Effector memory CD8-positive, alpha-beta T cell (primary cell): ENCODE measurements around the gene SAA4.
"Not testable (repeated sequence)": the region's sequence is repeated elsewhere in the genome, so short reads cannot be mapped to it uniquely, and the experiment has no call there.

Source experiments
- ATAC-seq: fragments of 150-1000 bp; cut with Tn5 transposase; replicated peaks from 2 replicates; pipeline ENCODE4 v1.10.0; 2021; ENCODE audit warnings: mild to moderate bottlenecking, moderate library complexity
- DNase-seq, 3 experiments: peaks; one replicate each; pipeline ENCODE4 v3.0.0; 2021
- H3K27ac Mint-ChIP-seq, 2 donors: one replicate each; pipeline ENCODE4 v1.8.0; 2022; ENCODE audit warnings: mild to moderate bottlenecking in 2 of 2, mixed read lengths in 2 of 2, moderate library complexity in 2 of 2
- H3K27me3 Mint-ChIP-seq, 2 donors: one replicate each; pipeline ENCODE4 v1.8.0; 2022; ENCODE audit warnings: mixed read lengths in 2 of 2
- H3K36me3 Mint-ChIP-seq: one replicate; pipeline ENCODE4 v1.8.0; 2022; ENCODE audit warnings: mild to moderate bottlenecking, moderate library complexity, mixed read lengths; ENCODE audit not compliant: insufficient read depth
- H3K4me1 Mint-ChIP-seq, 2 donors: one replicate each; pipeline ENCODE4 v1.8.0; 2022; ENCODE audit warnings: low read depth in 2 of 2, mixed read lengths in 2 of 2
- H3K4me3 Mint-ChIP-seq, 2 donors: one replicate each; pipeline ENCODE4 v1.8.0; 2022; ENCODE audit warnings: mild to moderate bottlenecking in 2 of 2, mixed read lengths in 2 of 2, moderate library complexity in 2 of 2
- H3K9me3 Mint-ChIP-seq, 2 donors: one replicate each; pipeline ENCODE4 v1.8.0; 2022; ENCODE audit warnings: mixed read lengths in 2 of 2

Gene SAA4

GRCh38 chr11:18262681-18263350 is 26.2 kb upstream of the SAA4 start:
- DNase-seq, H3K27me3 Mint-ChIP-seq, H3K9me3 Mint-ChIP-seq, H3K27ac Mint-ChIP-seq, ATAC-seq, H3K36me3 Mint-ChIP-seq, H3K4me3 Mint-ChIP-seq: not testable (repeated sequence)
- peaks cover 3 to 12% of the 10 kb centered on the region in 2 donors for H3K4me1 Mint-ChIP-seq

DNA sequence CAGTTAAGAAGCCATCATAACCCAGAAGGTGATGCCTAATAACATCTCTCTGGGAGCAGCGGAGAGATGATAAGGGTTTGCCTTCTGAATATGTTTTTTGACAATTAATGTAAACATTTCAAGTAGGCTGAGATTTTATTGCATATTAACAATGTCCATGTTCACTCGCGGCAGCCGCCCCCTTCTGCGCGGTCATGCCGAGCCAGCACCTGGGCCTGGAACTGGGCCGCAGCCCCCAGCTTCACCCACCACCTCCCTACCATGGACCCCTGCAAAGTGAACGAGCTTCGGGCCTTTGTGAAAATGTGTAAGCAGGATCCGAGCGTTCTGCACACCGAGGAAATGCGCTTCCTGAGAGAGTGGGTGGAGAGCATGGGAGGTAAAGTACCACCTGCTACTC is 25.1 kb upstream of the SAA4 start:
- H3K36me3 Mint-ChIP-seq: no peaks in the 10 kb centered on the region

GRCh38 chr11:18259259-18259658 is 22.7 kb upstream of the SAA4 start:
- Mint-ChIP-seq H3K4me3 (no peak overlapping the region), H3K9me3 (no peaks in the 10 kb centered on the region), H3K36me3 (no peaks in the 10 kb centered on the region), H3K27ac (no peak overlapping the region), H3K4me1 (no peaks in the 10 kb centered on the region), H3K27me3 (no peaks in the 10 kb centered on the region)
- DNase-seq (no peak), ATAC-seq (no peak)

More for the DNA sequence above, 25.1 kb upstream of the SAA4 start:
- Mint-ChIP-seq H3K27ac (no peak overlapping the region), H3K4me1 (peaks cover 0 to 7% of the 10 kb centered on the region in 2 donors), H3K4me3 (no peak overlapping the region), H3K9me3 (no peaks in the 10 kb centered on the region), H3K27me3 (no peaks in the 10 kb centered on the region)
- no peak for DNase-seq
- no peak for ATAC-seq

GRCh38 chr11:18254781-18255361 is 18.3 kb upstream of the SAA4 start:
- no peaks in the 10 kb centered on the region for H3K36me3 Mint-ChIP-seq
- ATAC-seq (no peak), DNase-seq (no peak)
- no peak overlapping the region for H3K27ac Mint-ChIP-seq
- no peaks in the 10 kb centered on the region for H3K4me1 Mint-ChIP-seq
- peaks cover 0 to 9% of the 10 kb centered on the region in 2 donors for H3K27me3 Mint-ChIP-seq
- H3K4me3 Mint-ChIP-seq: no peak overlapping the region
- H3K9me3 Mint-ChIP-seq: no peaks in the 10 kb centered on the region

GRCh38 chr11:18253778-18254338 is 17.3 kb upstream of the SAA4 start:
- no peaks in the 10 kb centered on the region for H3K4me1 Mint-ChIP-seq
- H3K36me3 Mint-ChIP-seq: no peaks in the 10 kb centered on the region
- DNase-seq (no peak), ATAC-seq (no peak)
- H3K27ac Mint-ChIP-seq: no peak overlapping the region
- peaks cover 0 to 9% of the 10 kb centered on the region in 2 donors for H3K27me3 Mint-ChIP-seq
- H3K9me3 Mint-ChIP-seq: no peaks in the 10 kb centered on the region
- H3K4me3 Mint-ChIP-seq: no peak overlapping the region

- ATAC-seq (no peak), DNase-seq (no peak)
- H3K4me1 Mint-ChIP-seq: no peaks in the 10 kb centered on the region
- no peaks in the 10 kb centered on the region for H3K9me3 Mint-ChIP-seq
- no peaks in the 10 kb centered on the region for H3K36me3 Mint-ChIP-seq
- no peak overlapping the region for H3K27ac Mint-ChIP-seq
- peaks cover 0 to 9% of the 10 kb centered on the region in 2 donors for H3K27me3 Mint-ChIP-seq
- no peak overlapping the region for H3K4me3 Mint-ChIP-seq
These were observed 16.6 kb upstream of the SAA4 start for GRCh38 chr11:18253233-18253632.

DNA sequence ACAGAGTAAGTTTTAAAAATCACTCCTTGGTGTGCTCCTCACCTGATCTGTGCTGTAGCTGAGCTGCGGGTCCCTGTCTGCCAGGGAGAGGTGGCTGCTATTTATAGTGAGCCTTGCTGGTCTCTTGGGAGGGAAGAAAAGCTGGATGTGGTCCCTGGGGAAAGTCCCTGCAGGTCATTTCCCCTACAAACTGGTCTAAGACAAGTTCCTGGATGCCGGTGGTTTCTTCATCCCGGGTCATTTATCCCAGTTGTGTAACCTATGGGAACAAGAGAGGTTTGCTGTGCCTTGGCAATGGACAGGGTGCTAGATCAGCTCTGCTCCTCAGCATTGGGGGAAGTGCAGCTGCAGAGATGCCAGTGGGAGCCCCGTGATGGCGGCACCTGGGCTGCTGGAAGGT is 12.0 kb upstream of the SAA4 start, which contains the start of gene SAA2:
Gene SAA2, minus strand, starts transcription at position 108 of the 400 bp plus-strand sequence. CDS start 657 bp downstream, outside the sequence.
- Mint-ChIP-seq H3K4me1 (peaks cover 12 to 18% of the 10 kb centered on the region in 2 donors), H3K27me3 (peaks cover 0 to 3% of the 10 kb centered on the region in 2 donors), H3K4me3 (no peak within 1 kb of the TSS), H3K9me3 (no peaks in the 10 kb centered on the region), H3K27ac (peak within 1 kb of the TSS in 1 of 2 donors; percentile 21), H3K36me3 (peaks cover 6% of the 10 kb centered on the region)
- DNase-seq (no peak), ATAC-seq (no peak)

DNA sequence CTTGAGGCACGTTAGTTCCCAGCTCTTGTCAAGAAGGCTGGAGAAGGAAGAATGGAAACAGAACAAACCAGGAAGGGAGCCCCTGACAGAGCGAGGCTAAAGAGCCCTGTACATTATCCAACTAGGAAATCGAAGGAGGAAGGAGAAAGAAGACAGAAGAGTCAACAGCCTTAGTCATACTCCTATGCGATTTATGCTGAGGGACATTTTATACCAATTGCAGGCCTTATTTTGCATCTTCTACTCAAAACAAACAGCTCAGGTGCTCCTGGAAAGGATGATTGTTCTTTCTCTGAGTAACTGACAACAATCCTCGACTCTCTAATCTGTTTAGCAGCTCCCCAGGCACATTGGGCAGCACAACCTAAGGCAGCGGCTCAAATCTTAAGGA is 10.6 kb upstream of the SAA4 start:
- H3K27me3 Mint-ChIP-seq, DNase-seq, H3K9me3 Mint-ChIP-seq, H3K36me3 Mint-ChIP-seq, ATAC-seq: not testable (repeated sequence)
- peak overlapping the region; percentile 95 to 96 for H3K27ac Mint-ChIP-seq
- peaks cover 12 to 18% of the 10 kb centered on the region in 2 donors for H3K4me1 Mint-ChIP-seq
- peak overlapping the region; percentile 86 to 91 for H3K4me3 Mint-ChIP-seq

GRCh38 chr11:18246379-18247190 is 10.0 kb upstream of the SAA4 start:
- ATAC-seq (peak; percentile 83), DNase-seq (peak in 2 of 3 experiments; percentile 10 to 17)
- H3K4me3 Mint-ChIP-seq: peak overlapping the region; percentile 86 to 91
- not testable (repeated sequence) for H3K9me3 Mint-ChIP-seq, H3K27me3 Mint-ChIP-seq, H3K36me3 Mint-ChIP-seq
- H3K4me1 Mint-ChIP-seq: peaks cover 12 to 18% of the 10 kb centered on the region in 2 donors
- peak overlapping the region; percentile 95 to 96 for H3K27ac Mint-ChIP-seq

- Mint-ChIP-seq H3K4me1 (peaks cover 12 to 18% of the 10 kb centered on the region in 2 donors), H3K27me3 (peaks cover 6 to 8% of the 10 kb centered on the region in 2 donors), H3K36me3 (peaks cover 6% of the 10 kb centered on the region), H3K27ac (peak overlapping the region; percentile 95 to 96), H3K4me3 (no peak overlapping the region), H3K9me3 (no peaks in the 10 kb centered on the region)
- no peak for DNase-seq
- no peak for ATAC-seq
These were observed 8.8 kb upstream of the SAA4 start for GRCh38 chr11:18245396-18245795.

- Mint-ChIP-seq H3K9me3 (no peaks in the 10 kb centered on the region), H3K27ac (peak overlapping the region; percentile 84 to 96), H3K4me1 (peaks cover 12 to 18% of the 10 kb centered on the region in 2 donors), H3K4me3 (no peak overlapping the region), H3K27me3 (peaks cover 19 to 24% of the 10 kb centered on the region in 2 donors), H3K36me3 (peaks cover 6% of the 10 kb centered on the region)
- DNase-seq: peak; percentile 69 to 74 (median 73)
- peak; percentile 56 for ATAC-seq
These were observed 7.3 kb upstream of the SAA4 start for GRCh38 chr11:18243783-18244362.

- DNase-seq (no peak), ATAC-seq (no peak)
- Mint-ChIP-seq H3K27ac (no peak overlapping the region), H3K4me1 (peaks cover 3 to 8% of the 10 kb centered on the region in 2 donors), H3K36me3 (peaks cover 2% of the 10 kb centered on the region), H3K27me3 (peaks cover 31 to 57% of the 10 kb centered on the region in 2 donors), H3K4me3 (no peak overlapping the region), H3K9me3 (no peaks in the 10 kb centered on the region)
These were observed 3.1 kb upstream of the SAA4 start for GRCh38 chr11:18239655-18240054.
